GM20000 (cell line): ENCODE results near the gene HECTD4.

Experiments used
- DNase-seq: peaks from one replicate; pipeline ENCODE4 v3.0.0; 2012; ENCODE audit warnings: low spot score
- TF ChIP-seq, protein P1 (sequence below): IDR thresholded peaks from 2 replicates; pipeline ENCODE4 v1.5.1; 2012; ENCODE audit warnings: mild to moderate bottlenecking, control low read depth; ENCODE audit errors: extremely low read depth, missing control alignments

The HECTD4 gene

GRCh38 chr12:112322882-112323547, 59.2 kb downstream of the HECTD4 start:
- no peak for DNase-seq
- TF ChIP-seq, protein P1, sequence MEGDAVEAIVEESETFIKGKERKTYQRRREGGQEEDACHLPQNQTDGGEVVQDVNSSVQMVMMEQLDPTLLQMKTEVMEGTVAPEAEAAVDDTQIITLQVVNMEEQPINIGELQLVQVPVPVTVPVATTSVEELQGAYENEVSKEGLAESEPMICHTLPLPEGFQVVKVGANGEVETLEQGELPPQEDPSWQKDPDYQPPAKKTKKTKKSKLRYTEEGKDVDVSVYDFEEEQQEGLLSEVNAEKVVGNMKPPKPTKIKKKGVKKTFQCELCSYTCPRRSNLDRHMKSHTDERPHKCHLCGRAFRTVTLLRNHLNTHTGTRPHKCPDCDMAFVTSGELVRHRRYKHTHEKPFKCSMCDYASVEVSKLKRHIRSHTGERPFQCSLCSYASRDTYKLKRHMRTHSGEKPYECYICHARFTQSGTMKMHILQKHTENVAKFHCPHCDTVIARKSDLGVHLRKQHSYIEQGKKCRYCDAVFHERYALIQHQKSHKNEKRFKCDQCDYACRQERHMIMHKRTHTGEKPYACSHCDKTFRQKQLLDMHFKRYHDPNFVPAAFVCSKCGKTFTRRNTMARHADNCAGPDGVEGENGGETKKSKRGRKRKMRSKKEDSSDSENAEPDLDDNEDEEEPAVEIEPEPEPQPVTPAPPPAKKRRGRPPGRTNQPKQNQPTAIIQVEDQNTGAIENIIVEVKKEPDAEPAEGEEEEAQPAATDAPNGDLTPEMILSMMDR = no peak

DNA sequence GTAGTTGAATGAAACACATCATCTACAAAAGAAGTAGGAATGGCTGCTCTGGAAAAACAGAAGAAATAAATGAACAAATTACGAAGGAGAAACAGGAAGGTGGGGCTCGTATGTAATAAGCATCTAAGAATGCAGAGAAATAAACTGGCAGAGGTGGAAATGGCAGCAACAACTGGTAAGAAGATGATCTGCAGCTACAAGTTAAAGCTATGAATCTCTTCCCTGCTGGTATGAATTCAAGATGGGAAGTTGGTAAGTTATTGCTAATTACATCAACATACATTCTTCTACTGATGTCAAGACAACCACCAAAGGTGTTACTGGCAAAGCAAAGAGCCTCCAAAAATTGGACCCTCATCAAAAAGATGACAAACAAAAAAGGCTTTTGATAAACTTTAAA, 59.8 kb downstream of the HECTD4 start:
- no peak for DNase-seq
- TF ChIP-seq, protein P1 = no peak

GRCh38 chr12:112321245-112321644, 61.0 kb downstream of the HECTD4 start:
- DNase-seq = no peak
- TF ChIP-seq, protein P1 = no peak

DNA sequence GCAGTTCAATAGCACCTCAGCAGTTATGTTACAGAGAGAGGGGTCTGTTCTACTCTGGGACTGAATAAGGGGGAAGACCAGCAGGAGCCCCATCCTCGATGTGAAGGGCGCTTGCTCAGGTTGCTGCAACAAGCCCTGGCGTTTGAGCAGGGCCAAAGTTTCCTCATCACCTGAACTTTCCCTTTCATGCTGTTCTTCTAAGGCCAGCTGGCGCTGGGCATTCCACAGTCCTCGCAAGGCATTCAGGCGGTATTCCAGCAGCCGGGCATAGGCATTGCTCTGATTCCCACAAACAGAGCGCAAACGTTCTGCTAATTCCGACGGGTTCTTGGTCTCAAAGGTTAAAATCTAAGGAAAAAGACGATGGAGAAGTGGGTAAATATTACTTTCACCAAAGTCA, 62.8 kb downstream of the HECTD4 start:
- DNase-seq = no peak
- TF ChIP-seq, protein P1 = no peak

DNA sequence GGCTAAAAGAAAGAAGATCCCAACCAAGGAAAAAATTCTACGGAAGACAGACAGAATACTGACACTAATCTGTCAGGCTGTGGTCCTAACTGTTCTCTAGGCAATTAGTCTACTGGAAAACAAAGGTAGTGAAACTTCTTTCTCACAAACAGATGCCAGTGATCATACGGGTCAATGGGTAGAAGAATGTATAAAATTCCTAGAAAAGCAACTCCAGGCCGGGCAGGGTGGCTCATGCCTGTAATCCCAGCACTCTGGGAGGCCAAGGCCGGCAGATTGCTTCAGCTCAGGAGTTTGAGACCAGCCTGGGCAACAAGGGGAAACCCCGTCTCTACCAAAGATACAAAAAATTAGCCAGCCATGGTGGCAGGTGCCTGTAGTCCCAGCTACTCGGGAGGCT, 64.8 kb downstream of the HECTD4 start:
- TF ChIP-seq, protein P1 = no peak
- no peak for DNase-seq

GRCh38 chr12:112314981-112315380, 67.2 kb downstream of the HECTD4 start:
- TF ChIP-seq, protein P1 = no peak
- DNase-seq = no peak

DNA sequence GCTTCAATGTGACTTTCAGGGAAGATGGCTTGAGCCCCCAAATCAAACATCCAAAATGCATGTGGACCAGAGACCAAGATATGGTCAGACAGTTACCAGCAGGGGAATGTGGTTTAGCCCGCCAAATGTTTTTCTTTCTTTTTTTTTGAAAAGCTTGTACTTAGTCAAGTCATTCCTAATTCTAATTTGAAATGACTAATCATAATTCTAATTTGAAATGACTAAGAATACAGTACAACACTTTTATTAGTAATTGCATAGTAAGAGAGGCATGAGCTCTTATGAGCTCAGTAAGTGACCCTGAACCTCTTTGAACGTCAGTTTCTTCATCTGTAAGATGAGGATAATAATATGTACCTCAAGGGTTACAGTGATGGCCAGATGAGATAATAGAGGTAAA, 72.4 kb downstream of the HECTD4 start:
- peak; percentile 9 for DNase-seq
- TF ChIP-seq, protein P1 = no peak
